GM10847 (cell line): ENCODE results near the gene TMEM50A.
A peak's percentile ranks its signal among the peaks of the same experiment; 100 is the strongest.

Source experiments
- POLR2A ChIP-seq: IDR thresholded peaks from 2 replicates; pipeline ENCODE4 v1.6.1; 2011; ENCODE audit not compliant: insufficient read length; ENCODE audit errors: extremely low read depth

TMEM50A gene

GRCh38 chr1:25338188-25338981, at the start of gene TMEM50A:
Gene TMEM50A (plus strand): TSS chr1:25338334. CDS start chr1:25340487, 2,153 bp downstream.
- TF ChIP-seq POLR2A: peak; percentile 34

- TF ChIP-seq POLR2A: no peak
Observed at GRCh38 chr1:25338986-25339385, 852 bp downstream of the TMEM50A start.

- no peak for TF ChIP-seq POLR2A
Observed at GRCh38 chr1:25341746-25342145, 3.6 kb downstream of the TMEM50A start.

GRCh38 chr1:25342846-25343245, 4.7 kb downstream of the TMEM50A start:
- TF ChIP-seq POLR2A: no peak

GRCh38 chr1:25343872-25344271, 5.7 kb downstream of the TMEM50A start:
- no peak for TF ChIP-seq POLR2A

- no peak for TF ChIP-seq POLR2A
Observed at GRCh38 chr1:25347556-25347955, 9.4 kb downstream of the TMEM50A start.

- no peak for TF ChIP-seq POLR2A
Observed at GRCh38 chr1:25349606-25350005, 11.5 kb downstream of the TMEM50A start.

- no peak for TF ChIP-seq POLR2A
Observed at GRCh38 chr1:25355841-25356395, 17.8 kb downstream of the TMEM50A start.

- no peak for TF ChIP-seq POLR2A
Observed at GRCh38 chr1:25356441-25356840, 18.3 kb downstream of the TMEM50A start.

- TF ChIP-seq POLR2A: no peak
Observed at GRCh38 chr1:25356848-25357247, 18.7 kb downstream of the TMEM50A start.

- TF ChIP-seq POLR2A: no peak
Observed at GRCh38 chr1:25360596-25361581, 22.8 kb downstream of the TMEM50A start.

- TF ChIP-seq POLR2A: no peak
Observed at GRCh38 chr1:25361901-25362300, 23.8 kb downstream of the TMEM50A start.

GRCh38 chr1:25369241-25369640, 31.1 kb downstream of the TMEM50A start:
- TF ChIP-seq POLR2A: no peak

GRCh38 chr1:25392841-25393240, 54.7 kb downstream of the TMEM50A start:
- no peak for TF ChIP-seq POLR2A
